ENCODE measurements around the gene DTNA. TPM values are rescaled to one million over a fixed set of nuclear protein-coding genes. Genes with fewer than 3 reads are reported as not detected.

The DTNA gene
- total RNA-seq, 1 experiment from 2014 or later = not detected

DNA sequence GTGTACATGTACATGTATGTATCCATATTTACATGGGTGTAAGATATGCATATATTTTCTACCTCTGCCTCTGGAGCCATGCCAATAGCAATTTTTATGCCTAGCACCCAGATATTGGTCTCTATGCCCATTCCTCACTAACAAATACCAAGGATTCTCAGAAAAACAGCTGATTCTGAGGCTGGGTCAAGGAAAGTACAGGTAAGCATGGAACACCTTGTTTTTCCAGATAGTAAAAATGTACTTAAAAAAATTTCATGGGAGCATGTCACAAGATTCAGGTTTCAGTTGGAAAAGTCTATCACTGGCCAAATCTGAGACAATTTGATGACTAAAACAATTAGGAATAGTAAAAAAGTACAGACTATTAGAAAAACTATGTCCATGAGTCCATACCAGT lies 216.6 kb downstream of the DTNA start:
- Histone ChIP-seq H4K20me1 (ENCODE audit: insufficient read depth) (no peaks in the 10 kb centered on the region), H3K4me3 (no peak overlapping the region), H3K36me3 (ENCODE audit: low read depth) (no peaks in the 10 kb centered on the region), H2AFZ (no peak overlapping the region), H3K27me3 (ENCODE audit: insufficient read depth, low read depth) (no peaks in the 10 kb centered on the region), H3K27ac (no peak overlapping the region), H3K4me1 (replicated peaks; ENCODE audit: insufficient read depth) (peaks cover 17% of the 10 kb centered on the region), H3K79me2 (ENCODE audit: low read depth) (no peaks in the 10 kb centered on the region), H3K9me2 (ENCODE audit: insufficient read depth) (no peaks in the 10 kb centered on the region), H3K4me2 (no peak overlapping the region), H3K9me3 (ENCODE audit: insufficient read depth, low read depth) (no peaks in the 10 kb centered on the region), H3F3A (ENCODE audit: insufficient read depth, low read depth) (no peaks in the 10 kb centered on the region)
- CTCF ChIA-PET = no interaction called here
- no peak for TF ChIP-seq EZH2 (IDR thresholded peaks at IDR 0.05; ENCODE audit: low read depth)
- TF ChIP-seq, protein P1, sequence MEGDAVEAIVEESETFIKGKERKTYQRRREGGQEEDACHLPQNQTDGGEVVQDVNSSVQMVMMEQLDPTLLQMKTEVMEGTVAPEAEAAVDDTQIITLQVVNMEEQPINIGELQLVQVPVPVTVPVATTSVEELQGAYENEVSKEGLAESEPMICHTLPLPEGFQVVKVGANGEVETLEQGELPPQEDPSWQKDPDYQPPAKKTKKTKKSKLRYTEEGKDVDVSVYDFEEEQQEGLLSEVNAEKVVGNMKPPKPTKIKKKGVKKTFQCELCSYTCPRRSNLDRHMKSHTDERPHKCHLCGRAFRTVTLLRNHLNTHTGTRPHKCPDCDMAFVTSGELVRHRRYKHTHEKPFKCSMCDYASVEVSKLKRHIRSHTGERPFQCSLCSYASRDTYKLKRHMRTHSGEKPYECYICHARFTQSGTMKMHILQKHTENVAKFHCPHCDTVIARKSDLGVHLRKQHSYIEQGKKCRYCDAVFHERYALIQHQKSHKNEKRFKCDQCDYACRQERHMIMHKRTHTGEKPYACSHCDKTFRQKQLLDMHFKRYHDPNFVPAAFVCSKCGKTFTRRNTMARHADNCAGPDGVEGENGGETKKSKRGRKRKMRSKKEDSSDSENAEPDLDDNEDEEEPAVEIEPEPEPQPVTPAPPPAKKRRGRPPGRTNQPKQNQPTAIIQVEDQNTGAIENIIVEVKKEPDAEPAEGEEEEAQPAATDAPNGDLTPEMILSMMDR (conservative IDR thresholded peaks at IDR 0.05) = no peak
- no peak for DNase-seq
- intact Hi-C loops (cut with micrococcal nuclease; ENCODE audit: unreplicated experiment) = loop anchor here (10.0 kb wide), 1 partner anchor 48 kb away; no protein-coding TSS in a partner anchor
- POLR2A ChIA-PET (ENCODE audit: unreplicated experiment) = no interaction called here
- no TSS peak for BruUV-seq (replicated peaks)

DNA sequence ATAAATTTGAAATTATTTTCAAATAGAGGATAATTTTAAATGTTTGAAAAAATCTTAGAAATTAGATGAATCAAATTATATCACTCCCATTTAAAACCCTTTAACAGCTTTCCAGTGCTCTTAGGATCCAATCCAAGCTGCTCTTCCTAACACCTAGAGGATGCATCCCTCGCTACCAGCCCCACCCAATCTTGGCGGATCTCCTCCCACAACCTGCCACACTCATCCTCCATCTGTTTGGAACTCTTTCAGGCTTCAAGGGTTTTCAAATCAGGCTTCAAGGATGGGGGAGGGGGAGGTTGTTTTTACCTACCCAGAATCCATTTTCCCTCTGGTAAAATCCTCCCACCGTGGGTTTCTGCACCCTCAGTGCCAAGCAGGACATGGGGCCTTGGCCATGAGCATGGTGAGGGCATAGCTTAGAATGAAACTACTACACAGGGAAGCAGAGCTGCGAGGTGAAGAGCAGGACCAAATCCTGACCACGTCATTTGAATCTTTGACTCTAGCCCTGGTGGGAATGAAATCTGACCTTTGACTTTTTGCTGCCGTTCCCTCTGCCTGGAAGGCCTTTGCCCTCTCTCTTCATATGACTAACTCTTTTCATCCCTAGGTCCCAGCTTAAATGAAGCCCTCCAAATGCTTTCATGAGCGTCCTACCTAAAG lies 218.1 kb downstream of the DTNA start:
- no peak overlapping the region for H3K4me3 ChIP-seq
- H4K20me1 ChIP-seq (ENCODE audit: insufficient read depth) = no peaks in the 10 kb centered on the region
- CTCF ChIA-PET = no interaction called here
- no peaks in the 10 kb centered on the region for H3K9me3 ChIP-seq (ENCODE audit: insufficient read depth, low read depth)
- no peaks in the 10 kb centered on the region for H3F3A ChIP-seq (ENCODE audit: insufficient read depth, low read depth)
- no peak overlapping the region for H3K27ac ChIP-seq
- H3K4me2 ChIP-seq = no peak overlapping the region
- TF ChIP-seq, protein P1 (conservative IDR thresholded peaks at IDR 0.05) = no peak
- TF ChIP-seq EZH2 (IDR thresholded peaks at IDR 0.05; ENCODE audit: low read depth) = no peak
- no peaks in the 10 kb centered on the region for H3K27me3 ChIP-seq (ENCODE audit: insufficient read depth, low read depth)
- H3K79me2 ChIP-seq (ENCODE audit: low read depth) = no peaks in the 10 kb centered on the region
- no TSS peak for BruUV-seq (replicated peaks)
- no peaks in the 10 kb centered on the region for H3K36me3 ChIP-seq (ENCODE audit: low read depth)
- H3K4me1 ChIP-seq (replicated peaks; ENCODE audit: insufficient read depth) = peaks cover 17% of the 10 kb centered on the region
- DNase-seq = no peak
- H2AFZ ChIP-seq = no peak overlapping the region
- H3K9me2 ChIP-seq (ENCODE audit: insufficient read depth) = no peaks in the 10 kb centered on the region
- POLR2A ChIA-PET (ENCODE audit: unreplicated experiment) = no interaction called here
- intact Hi-C loops (cut with micrococcal nuclease; ENCODE audit: unreplicated experiment) = loop anchor here (10.0 kb wide), 1 partner anchor 47 kb away; no protein-coding TSS in a partner anchor

DNA sequence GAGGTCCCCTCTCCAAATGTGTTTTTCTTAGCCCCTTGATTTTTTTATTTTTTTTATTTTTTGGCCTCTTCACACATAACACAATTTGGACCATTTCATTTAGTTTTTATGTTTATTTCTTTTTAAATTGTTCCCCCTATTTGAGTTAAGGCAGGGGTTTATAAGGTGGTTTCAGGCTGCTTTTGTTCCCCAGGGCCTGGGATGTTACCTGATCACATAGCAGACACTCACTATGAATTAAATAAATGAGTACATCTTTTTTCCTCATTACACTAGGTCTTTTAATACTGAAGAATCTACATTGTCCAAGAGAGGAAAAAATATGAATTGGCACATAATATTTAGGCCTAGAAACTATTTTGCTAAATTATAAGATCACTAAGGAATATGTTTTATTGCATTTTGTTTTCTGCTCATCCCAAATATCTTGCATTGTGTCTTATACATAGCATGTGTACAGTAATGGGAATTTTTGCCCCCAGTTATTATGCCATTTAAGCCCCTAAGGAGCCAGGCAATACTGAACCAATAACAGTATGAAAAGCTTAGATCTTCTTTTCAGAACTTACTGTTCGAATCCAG lies 218.7 kb downstream of the DTNA start:
- ChIA-PET POLR2A (ENCODE audit: unreplicated experiment) (interaction anchor here (0.7 kb wide), 1 partner anchor 268 kb away, joined by 4 read pairs; no protein-coding TSS in a partner anchor), CTCF (no interaction called here)
- TF ChIP-seq, protein P1 (conservative IDR thresholded peaks at IDR 0.05) = no peak
- TF ChIP-seq EZH2 (IDR thresholded peaks at IDR 0.05; ENCODE audit: low read depth) = no peak
- intact Hi-C loops (cut with micrococcal nuclease; ENCODE audit: unreplicated experiment) = loop anchor here (10.0 kb wide), 1 partner anchor 46 kb away; no protein-coding TSS in a partner anchor
- no peak for DNase-seq
- H3K4me2 ChIP-seq = peak overlapping the region; percentile 32; the same call in 1 of the 2 replicates
- no peak overlapping the region for H2AFZ ChIP-seq
- H3K27ac ChIP-seq = peak overlapping the region; percentile 75
- no peaks in the 10 kb centered on the region for H3K36me3 ChIP-seq (ENCODE audit: low read depth)
- peaks cover 17% of the 10 kb centered on the region for H3K4me1 ChIP-seq (replicated peaks; ENCODE audit: insufficient read depth)
- no TSS peak for BruUV-seq (replicated peaks)
- no peaks in the 10 kb centered on the region for H3F3A ChIP-seq (ENCODE audit: insufficient read depth, low read depth)
- no peaks in the 10 kb centered on the region for H3K9me2 ChIP-seq (ENCODE audit: insufficient read depth)
- H3K9me3 ChIP-seq (ENCODE audit: insufficient read depth, low read depth) = no peaks in the 10 kb centered on the region
- H3K4me3 ChIP-seq = no peak overlapping the region
- H3K79me2 ChIP-seq (ENCODE audit: low read depth) = no peaks in the 10 kb centered on the region
- no peaks in the 10 kb centered on the region for H4K20me1 ChIP-seq (ENCODE audit: insufficient read depth)
- no peaks in the 10 kb centered on the region for H3K27me3 ChIP-seq (ENCODE audit: insufficient read depth, low read depth)
